GM20431 (cell line): Measurements from ENCODE around the gene CREB3L1.
"Not testable (repeated sequence)": the region's sequence is repeated elsewhere in the genome, so short reads cannot be mapped to it uniquely, and the experiment has no call there.

Experiments
- in situ Hi-C: fragments of 300-500 bp; cut with MseI, MboI; formaldehyde crosslinking; loops from one replicate; pipeline ENCODE4 v1.15.0; 2020; ENCODE audit warnings: low sequenced_read_pairs; ENCODE audit not compliant: unreplicated experiment

Gene CREB3L1

GRCh38 chr11:46293641-46294103 lies 16.2 kb downstream of the CREB3L1 start:
- in situ Hi-C loops: no loop called here

GRCh38 chr11:46294365-46295309 lies 17.2 kb downstream of the CREB3L1 start:
- in situ Hi-C loops: no loop called here

GRCh38 chr11:46295312-46296058 lies 18.0 kb downstream of the CREB3L1 start:
- in situ Hi-C loops: no loop called here

- in situ Hi-C loops: no loop called here
These were observed 18.6 kb downstream of the CREB3L1 start for GRCh38 chr11:46296059-46296527.

GRCh38 chr11:46296528-46297448 lies 19.3 kb downstream of the CREB3L1 start:
- in situ Hi-C loops: no loop called here

GRCh38 chr11:46298699-46299433 lies 21.4 kb downstream of the CREB3L1 start:
- in situ Hi-C loops: no loop called here

- in situ Hi-C loops: no loop called here
These were observed 22.0 kb downstream of the CREB3L1 start for GRCh38 chr11:46299451-46299961.

- in situ Hi-C loops: no loop called here
These were observed 22.8 kb downstream of the CREB3L1 start for GRCh38 chr11:46300270-46300669.

- in situ Hi-C loops: no loop called here
These were observed 25.4 kb downstream of the CREB3L1 start for GRCh38 chr11:46302866-46303265.

- in situ Hi-C loops: not testable (repeated sequence)
These were observed 26.6 kb downstream of the CREB3L1 start for GRCh38 chr11:46304036-46304435.

- in situ Hi-C loops: no loop called here
These were observed 27.2 kb downstream of the CREB3L1 start for GRCh38 chr11:46304605-46305179.

- in situ Hi-C loops: no loop called here
These were observed 27.8 kb downstream of the CREB3L1 start for GRCh38 chr11:46305295-46305694.

- in situ Hi-C loops: no loop called here
These were observed 28.9 kb downstream of the CREB3L1 start for GRCh38 chr11:46306296-46306853.

GRCh38 chr11:46307369-46307768 lies 29.9 kb downstream of the CREB3L1 start:
- in situ Hi-C loops: no loop called here

GRCh38 chr11:46307785-46308341 lies 30.4 kb downstream of the CREB3L1 start:
- in situ Hi-C loops: no loop called here

- in situ Hi-C loops: no loop called here
These were observed 31.4 kb downstream of the CREB3L1 start for GRCh38 chr11:46308631-46309419.

GRCh38 chr11:46309814-46310259 lies 32.4 kb downstream of the CREB3L1 start:
- in situ Hi-C loops: loop anchor here (10.0 kb wide), 1 partner anchor 65 kb away; no protein-coding TSS in a partner anchor
